Liver (tissue), 3 donors: ENCODE measurements around the gene AJAP1.

Experiments
- FOXA1 ChIP-seq: IDR thresholded peaks from 2 replicates; pipeline ENCODE4 v1.6.1; 2016; ENCODE audit warnings: antibody characterized with exemption
- GABPA ChIP-seq, 2 donors: IDR thresholded peaks in 1 of 2; conservative IDR thresholded peaks in 1 of 2; 2 replicates each; pipeline ENCODE4 v1.6.1; 2016; ENCODE audit warnings: antibody characterized with exemption in 2 of 2, mild to moderate bottlenecking in 1 of 2, moderate library complexity in 1 of 2
- RAD21 ChIP-seq, 2 donors: IDR thresholded peaks; 2 replicates each; pipeline ENCODE4 v1.6.1; 2016; ENCODE audit warnings: antibody characterized with exemption in 2 of 2, mild to moderate bottlenecking in 2 of 2
- YY1 ChIP-seq: IDR thresholded peaks from 2 replicates; pipeline ENCODE4 v1.6.1; 2016; ENCODE audit warnings: antibody characterized with exemption, mild to moderate bottlenecking
- ZBTB33 ChIP-seq: IDR thresholded peaks from 2 replicates; pipeline ENCODE4 v1.6.1; 2016; ENCODE audit warnings: antibody characterized with exemption
- TF ChIP-seq, protein P1 (sequence below): fragments of 150-350 bp; IDR thresholded peaks from 2 replicates; pipeline ENCODE4 v1.5.1; 2017; ENCODE audit warnings: improper control_type of control experiment, low read depth, low read length; ENCODE audit not compliant: missing input control
- donor health status: healthy.
- donor health status: healthy.

- TF ChIP-seq, protein P1, sequence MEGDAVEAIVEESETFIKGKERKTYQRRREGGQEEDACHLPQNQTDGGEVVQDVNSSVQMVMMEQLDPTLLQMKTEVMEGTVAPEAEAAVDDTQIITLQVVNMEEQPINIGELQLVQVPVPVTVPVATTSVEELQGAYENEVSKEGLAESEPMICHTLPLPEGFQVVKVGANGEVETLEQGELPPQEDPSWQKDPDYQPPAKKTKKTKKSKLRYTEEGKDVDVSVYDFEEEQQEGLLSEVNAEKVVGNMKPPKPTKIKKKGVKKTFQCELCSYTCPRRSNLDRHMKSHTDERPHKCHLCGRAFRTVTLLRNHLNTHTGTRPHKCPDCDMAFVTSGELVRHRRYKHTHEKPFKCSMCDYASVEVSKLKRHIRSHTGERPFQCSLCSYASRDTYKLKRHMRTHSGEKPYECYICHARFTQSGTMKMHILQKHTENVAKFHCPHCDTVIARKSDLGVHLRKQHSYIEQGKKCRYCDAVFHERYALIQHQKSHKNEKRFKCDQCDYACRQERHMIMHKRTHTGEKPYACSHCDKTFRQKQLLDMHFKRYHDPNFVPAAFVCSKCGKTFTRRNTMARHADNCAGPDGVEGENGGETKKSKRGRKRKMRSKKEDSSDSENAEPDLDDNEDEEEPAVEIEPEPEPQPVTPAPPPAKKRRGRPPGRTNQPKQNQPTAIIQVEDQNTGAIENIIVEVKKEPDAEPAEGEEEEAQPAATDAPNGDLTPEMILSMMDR, result no peak
- TF ChIP-seq GABPA (IDR thresholded peaks at IDR 0.05 in 1 of 2, conservative IDR thresholded peaks at IDR 0.05 in 1 of 2), result no peak
- TF ChIP-seq FOXA1, result no peak
- TF ChIP-seq RAD21 (IDR thresholded peaks at IDR 0.05), result no peak
- no peak for TF ChIP-seq YY1
- TF ChIP-seq ZBTB33, result no peak
Observed at GRCh38 chr1:4613606-4614370, 40.6 kb upstream of the AJAP1 start.
